CD4-positive, alpha-beta T cell treated with Interleukin-15 for 4 hours (primary cell): ENCODE measurements around the gene SLC35G2.
"Not testable (repeated sequence)": the region's sequence is repeated elsewhere in the genome, so short reads cannot be mapped to it uniquely, and the experiment has no call there.

Experiments used
- DNase-seq: peaks from one replicate; pipeline ENCODE4 v3.0.0-alpha.2; 2020; ENCODE audit warnings: low spot score

The SLC35G2 gene

DNA sequence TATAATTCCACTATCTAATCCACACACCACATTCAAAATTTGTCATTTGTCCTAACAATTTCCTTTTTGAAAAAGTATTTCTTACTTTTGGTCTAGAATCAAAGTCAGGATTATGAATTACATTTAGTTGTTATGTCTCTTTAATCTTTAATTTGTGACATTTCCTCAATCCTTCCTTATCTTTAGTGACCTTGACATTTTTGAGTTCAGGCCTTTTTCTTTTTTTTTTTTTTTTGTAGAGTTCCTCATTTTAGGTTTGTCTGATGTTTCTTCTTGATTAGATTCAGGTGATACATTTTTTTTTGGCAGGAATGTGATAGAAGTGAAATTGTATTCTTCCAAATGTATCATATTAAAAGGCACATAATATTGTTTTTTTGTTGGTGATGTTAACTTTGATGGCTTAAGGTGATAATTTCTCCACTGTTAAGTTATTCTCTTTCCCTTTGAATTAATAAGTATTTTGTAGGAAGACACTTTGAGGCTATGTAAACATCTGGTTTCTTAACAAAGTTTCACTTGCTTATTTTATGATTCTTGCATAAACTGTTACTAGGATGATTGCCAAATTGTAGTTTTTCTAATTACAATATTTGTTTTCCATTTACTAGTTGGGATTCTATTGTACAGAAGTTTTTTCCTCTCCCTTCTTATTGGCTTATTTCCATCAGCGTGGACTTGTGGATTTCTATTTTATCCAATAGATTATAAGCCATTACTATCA lies 16.3 kb downstream of the SLC35G2 start:
- DNase-seq, result no peak

DNA sequence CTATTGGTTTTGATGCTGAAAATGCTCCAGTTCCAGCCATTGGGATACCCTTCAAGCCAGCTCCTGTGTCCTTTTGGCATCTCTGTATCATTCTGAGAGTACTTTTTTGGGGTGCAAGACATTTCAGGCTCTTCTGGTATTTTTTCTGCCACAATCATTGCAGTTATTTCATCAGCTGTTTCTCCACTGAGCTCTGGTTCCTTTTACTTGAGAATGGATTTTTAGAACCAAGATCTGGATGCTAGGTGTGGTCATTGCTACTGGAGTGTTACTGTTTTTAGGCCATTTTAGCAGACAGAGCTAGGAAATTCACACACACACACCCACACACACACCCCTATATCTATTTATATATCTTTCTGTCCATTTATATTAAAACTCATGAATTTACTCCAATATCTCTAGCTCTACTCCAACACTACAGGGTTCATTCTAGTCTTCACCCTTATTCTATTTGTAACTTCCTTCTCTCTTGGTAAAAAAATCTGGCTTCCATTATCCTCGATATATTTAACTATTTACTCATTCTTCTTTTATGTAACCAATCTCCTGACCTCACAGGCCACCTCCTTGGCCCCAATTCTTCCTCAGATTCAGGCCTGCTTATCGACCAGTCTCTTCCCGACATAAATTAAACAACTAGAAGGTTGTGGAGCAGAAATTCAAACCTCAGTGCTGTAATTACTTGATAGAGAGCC lies 17.0 kb downstream of the SLC35G2 start:
- DNase-seq, result no peak

DNA sequence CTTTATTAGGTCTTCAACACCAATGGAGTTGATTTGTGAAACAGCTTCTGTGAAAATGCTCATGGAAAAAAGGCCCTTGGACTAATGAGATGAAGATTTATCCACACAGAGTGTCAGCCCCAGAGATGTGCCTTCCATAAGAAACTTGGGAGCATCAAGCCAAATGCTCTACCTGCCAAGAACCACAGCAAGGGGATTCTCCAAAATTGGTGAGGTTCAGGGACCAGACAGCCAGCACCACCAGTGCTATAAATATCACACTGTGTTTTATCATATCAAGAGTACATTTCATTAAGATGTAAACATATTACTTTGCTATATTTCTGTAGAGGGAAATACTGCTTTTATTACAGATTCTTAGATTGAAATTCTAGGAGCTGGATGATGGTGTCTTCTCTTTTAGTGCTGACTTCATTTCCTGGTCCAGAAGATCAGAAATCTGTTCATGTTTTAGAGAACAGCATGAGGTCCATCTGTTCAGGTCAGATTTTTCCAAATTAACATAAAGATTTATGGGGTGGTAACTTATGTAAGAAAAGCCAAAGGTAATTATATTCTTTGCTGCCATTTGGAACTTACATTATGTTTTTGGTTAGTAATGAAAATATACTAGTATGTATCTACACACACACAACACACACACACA lies 17.7 kb downstream of the SLC35G2 start:
- no peak for DNase-seq

DNA sequence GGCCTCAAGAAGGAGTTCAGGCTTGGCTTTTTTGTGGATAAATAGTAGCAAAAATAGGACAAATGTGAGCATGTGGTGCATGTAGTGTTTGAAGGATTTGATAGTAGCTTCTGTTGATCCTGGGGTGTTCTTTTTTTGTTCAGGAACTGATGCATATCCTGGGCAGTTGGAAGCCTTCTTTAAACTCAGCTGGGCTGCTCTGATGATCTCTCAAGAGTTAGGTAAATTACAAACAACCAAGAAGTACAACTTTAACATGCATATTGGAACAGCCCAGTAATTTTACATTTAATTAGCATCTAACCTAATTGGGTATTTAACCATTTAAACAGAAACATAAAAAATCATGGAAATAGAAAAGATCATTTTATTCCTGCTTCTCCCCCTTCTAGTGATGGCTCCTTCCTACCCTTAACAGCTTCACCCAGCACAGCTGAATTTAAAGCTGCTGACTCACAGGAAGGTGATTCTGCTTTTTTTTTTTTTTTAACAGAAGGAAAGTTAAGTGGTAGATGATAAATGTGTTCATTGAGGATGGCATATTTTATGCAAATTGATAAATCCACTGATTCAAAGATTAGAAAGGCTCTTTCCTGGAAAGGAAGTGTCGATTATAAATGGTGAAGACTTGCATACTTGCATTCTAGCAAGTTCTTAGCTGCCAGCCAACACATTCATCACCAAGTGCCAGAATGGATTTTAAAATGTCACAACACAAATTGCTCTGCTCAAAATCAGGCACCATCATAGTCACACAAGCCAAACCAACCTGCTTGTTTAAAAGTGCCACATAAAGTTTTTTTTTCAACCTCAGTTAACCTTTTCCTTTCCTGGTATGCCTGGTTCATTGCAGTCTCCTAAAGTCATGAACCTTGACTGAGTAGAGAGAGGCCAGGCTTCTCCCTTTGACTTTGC lies 20.0 kb downstream of the SLC35G2 start:
- peak; percentile 2 for DNase-seq

DNA sequence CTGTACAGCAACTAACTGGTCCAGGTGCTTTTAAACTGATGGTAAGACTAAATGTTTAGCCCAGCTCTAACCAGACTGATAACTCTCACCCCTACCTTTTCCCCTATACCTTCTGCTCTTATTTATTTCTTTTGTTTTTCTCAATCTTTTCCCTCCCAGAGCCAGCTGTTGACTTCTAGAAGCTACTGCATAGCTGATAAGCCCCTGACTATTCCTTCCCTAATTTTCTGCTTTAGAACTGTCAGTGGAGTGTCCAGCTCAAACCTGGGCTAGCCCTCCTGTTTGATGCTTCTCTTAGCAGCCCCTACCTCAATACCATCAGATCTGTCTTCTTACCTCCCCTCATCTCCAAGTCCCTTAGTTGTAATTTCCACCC lies 20.6 kb downstream of the SLC35G2 start:
- DNase-seq, result no peak

DNA sequence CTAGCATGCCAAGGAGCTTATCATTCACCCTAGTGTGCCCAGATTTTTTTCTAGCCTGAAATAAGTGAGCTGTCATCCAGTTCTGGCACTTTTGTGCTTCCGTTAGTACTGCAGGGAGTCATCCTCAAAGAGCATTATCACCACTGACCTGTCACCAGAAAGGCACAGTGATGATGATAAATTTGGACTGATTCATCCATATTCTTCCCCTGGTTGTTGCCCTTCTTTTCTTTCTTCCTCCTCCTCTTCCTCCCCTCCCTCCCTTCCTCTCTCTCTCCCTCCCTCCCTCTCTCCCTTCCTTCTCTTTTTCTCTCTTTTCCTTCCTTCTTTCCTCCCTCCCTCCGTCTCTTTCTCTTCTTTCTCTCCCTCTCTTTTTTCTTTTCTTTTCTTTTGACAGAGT lies 21.3 kb downstream of the SLC35G2 start:
- DNase-seq, result no peak

DNA sequence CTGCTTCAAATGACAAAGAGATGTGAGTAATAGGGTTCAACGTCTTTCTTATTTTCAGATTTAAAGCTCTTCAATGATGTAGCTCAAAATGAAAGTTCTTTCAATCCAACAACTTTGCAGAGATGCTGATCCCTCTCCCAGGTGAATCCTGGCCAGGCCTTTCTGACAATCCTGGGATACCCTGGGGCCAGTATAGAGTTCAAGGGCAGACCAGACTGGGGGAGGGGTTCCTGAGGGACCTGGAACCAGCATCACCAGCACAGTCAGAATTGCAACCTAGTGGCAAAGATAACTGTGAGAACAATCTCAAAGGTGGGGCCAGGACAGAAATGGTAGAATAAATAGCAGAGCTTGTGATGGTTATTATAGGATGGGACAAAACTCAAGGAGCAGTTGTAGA lies 23.4 kb downstream of the SLC35G2 start:
- no peak for DNase-seq

DNA sequence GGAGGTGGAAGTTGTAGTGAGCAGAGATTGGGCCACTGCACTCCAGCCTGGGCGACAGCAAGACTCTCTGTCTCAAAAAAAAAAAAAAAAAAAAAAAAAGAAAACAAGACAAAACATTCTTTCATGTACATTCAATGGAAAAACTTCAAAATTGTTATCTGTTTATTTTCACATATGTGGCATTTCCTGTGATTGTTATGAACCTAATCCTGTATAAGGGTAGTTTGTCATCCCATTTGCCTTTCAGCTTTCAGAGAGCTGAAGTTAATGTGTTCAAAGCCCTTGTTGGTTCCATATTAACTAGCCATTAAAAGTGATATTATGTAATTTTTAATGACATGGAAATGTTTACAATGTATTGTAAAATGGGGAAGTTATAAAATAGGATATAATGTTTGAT lies 25.8 kb downstream of the SLC35G2 start:
- no peak for DNase-seq

DNA sequence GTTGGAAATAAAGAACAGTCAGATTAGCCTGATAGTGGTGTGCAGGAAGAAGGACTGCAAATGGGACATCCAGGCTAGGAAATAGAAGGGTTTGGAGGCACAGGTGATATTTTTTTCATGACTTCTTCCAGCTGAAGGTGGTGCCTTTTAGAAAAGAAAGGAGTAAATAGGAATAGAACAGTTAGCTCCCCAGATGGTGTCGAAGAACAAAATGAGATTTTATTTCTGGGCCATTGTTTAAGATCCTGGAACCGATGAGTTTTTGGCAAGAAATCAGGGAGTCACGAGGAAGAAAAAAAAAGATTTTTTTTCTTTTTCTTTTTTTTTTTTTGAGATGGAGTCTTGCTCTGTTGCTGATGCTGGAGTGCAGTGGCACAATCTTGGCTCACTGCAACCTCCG lies 33.3 kb downstream of the SLC35G2 start:
- DNase-seq, result no peak

DNA sequence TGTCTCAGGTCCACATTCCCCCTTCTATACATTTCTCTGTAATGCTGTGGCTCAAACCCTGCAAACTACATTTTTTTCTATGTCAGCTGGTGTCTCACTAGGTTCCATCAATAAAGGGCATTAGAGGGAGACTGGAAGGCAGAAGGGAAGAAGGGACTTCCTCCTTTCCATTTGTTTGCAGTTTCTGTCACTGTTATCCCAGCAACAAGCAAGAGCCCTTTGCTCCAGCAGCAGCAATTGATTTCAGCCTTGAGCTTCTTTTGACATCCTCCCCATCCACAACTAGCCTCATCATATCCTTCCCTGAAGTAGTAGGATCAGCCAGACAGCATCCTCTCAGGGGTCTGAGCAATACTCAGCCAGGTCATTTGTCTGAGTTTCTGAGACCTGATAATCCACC lies 37.7 kb downstream of the SLC35G2 start:
- DNase-seq, result no peak

DNA sequence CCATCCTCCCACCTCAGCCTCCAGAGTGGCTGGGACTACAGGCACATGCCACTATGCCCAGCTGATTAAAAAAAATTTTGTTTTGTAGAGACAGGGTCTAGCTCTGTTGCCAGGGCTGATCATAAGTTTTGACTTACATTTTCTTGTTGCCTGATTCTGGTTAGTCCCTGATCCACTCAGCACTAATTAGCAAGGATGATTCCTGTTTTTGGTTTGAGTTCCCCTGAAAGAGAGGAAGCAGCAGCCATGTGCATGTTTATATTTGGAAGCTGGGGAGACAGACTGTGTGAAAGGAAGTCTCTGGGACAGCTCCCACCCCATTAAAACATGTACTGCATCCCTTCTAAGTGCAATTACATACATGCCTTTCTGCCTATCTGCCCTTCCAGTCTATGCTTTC lies 39.5 kb downstream of the SLC35G2 start:
- DNase-seq, result no peak

DNA sequence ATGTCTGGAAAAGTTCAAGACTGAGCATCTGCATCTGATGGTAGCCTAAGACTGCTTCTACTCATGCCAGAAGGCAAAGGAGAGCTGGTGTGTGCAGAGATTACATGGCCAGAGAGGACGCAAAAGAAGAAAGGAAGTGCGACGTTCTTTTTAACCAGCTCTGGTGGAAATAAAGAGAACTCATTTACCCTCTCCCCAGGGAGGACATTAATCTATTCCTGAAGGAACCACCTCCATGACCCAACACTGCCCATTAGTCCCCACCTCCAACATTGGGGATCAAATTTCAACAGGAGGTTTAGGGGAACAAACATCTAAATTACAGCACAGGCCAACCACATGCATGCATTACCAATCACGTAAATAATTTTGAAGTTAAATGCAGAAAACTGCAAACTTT lies 41.6 kb downstream of the SLC35G2 start:
- DNase-seq, result no peak

DNA sequence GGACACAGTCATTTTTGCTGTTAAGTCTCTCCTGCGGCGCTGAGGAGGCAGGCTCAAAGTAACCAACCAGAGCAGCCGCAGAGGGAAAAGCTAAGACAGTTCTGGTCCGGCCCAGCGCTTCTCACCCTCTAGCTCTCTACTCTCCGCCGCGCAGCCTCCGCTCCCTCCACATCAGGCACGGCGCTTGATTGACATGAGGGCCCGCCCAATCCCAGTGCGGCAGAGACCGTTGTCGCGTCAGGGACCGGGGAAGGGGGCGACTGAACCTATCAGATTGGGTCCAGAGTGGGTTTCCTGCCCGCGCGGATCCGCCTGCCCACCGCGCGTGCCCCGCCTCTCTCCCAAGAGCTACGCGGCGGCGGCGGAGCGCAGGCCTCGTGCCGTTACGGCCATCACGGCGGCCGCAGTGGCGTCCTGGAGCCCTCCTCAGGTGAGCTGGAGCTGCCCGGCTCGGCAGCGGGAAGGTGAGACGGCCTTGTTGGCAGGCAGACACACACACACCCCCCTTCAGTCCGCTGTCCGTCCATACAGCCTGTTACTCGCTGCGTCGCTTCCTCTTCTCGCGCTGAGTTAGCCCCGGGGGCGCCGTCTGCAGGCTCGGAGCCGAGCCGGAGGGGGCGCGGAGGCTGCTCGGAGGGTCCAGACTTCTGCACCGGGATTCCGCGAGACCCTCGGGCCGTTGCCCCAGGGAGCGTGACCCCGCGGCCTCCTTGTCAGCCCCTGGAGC lies 43.1 kb downstream of the SLC35G2 start, which contains the start of gene NCK1:
Gene NCK1, plus strand, starts transcription at position 319 of the 727 bp plus-strand sequence. CDS start 65,794 bp downstream, outside the sequence.
- DNase-seq, result peak; percentile 99

DNA sequence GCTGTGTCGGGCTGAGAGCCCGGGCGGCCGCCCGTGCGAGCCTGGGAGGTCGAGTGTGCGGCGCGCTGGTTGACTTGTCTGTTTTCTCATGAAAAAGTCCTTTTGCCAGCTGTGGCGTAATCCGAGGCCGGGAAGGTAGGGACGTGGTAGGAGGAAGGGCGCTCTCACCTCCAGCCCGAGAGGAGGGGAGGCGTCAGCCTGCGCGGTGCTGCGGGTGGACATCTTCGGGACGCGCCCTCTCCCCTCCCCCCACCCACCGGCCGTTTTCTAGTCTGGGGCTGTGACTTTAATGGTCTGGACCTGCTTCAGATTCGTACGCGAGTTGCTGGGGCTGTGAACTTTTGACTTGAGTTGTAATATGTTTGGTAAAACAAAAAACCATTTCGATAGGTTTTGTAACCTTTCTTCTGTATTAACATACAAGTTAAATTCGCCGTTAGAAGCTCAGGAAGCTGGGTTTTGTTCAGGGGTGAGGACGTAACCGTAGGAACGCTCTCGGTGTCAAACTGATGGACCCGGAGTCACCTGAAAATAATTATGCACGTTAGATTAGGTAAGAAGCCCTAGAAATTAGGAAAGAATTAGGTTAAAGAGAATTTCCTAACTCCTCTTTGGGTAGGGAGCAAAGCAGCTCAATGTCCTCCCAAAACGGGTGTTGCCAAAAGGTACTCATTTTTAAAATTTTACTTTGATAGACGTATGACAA lies 43.8 kb downstream of the SLC35G2 start:
- peak; percentile 25 for DNase-seq

DNA sequence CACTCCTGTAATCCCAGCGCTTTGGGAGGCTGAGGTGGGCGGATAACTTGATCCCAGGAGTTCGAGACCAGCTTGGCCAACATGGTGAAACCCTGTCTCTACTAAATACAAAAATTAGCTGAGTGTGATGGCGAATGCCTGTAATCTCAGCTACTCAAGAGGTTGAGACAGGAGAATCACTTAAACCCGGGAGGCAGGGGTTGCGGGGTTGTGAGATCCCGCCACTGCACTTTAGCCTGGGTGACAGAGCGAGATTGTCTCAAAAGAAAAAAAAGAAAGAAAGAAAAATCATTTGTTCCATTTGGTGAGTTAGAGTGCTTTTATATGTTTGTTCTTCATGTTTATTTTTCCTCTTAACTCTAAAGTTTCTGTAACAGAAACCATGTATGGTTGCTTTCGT lies 50.4 kb downstream of the SLC35G2 start:
- DNase-seq, result no peak

DNA sequence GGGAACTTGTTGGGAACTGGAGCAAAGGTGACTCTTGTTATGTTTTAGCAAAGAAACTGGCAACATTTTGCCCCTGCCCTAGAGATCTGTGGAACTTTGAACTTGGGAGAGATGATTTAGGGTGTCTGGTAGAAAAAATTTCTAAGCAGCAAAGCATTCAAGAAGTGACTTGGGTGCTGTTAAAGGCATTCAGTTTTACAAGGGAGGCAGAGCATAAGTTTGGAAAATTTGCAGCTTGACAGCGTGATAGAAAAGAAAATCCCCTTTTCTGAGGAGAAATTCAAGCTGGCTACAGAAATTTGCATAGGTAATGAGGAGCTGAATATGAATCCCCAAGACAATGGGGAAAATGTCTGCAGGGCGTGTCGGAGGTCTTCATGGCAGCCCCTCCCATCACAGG lies 53.3 kb downstream of the SLC35G2 start:
- DNase-seq, result not testable (repeated sequence)

DNA sequence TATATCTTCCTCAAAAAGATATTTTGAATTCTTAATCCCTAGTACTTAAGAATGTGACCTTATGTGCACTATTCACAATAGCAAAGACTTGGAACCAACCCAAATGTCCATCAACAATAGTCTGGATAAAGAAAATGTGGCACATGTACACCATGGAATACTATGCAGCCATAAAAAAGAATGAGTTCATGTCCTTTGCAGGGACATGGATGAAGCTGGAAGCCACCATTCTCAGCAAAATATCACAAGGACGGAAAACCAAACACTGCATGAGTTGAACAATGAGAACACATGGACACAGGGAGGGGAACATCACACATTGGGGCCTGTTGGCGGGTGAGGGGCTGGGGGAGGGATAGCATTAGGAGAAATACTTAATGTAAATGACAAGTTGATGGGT lies 60.6 kb downstream of the SLC35G2 start:
- DNase-seq, result not testable (repeated sequence)

DNA sequence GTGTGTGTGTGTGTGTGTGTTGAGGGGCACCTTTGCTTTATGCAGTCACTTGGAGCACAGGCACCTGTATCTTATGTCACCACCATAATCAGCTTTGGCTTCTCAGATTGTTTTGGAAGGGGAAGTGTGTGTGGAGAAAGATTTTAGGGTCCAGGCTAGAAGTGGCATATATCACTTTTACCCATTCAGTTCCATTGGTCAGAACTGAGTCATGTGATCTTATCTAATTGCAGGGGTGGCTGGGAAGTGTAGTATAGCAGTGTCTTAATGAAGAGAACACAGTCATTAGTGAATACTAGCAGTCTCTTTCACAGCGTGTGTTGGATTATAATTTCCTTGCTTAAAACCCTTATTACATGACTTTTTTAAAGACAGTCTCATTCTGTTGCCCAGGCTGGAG lies 63.6 kb downstream of the SLC35G2 start:
- peak; percentile 34 for DNase-seq

DNA sequence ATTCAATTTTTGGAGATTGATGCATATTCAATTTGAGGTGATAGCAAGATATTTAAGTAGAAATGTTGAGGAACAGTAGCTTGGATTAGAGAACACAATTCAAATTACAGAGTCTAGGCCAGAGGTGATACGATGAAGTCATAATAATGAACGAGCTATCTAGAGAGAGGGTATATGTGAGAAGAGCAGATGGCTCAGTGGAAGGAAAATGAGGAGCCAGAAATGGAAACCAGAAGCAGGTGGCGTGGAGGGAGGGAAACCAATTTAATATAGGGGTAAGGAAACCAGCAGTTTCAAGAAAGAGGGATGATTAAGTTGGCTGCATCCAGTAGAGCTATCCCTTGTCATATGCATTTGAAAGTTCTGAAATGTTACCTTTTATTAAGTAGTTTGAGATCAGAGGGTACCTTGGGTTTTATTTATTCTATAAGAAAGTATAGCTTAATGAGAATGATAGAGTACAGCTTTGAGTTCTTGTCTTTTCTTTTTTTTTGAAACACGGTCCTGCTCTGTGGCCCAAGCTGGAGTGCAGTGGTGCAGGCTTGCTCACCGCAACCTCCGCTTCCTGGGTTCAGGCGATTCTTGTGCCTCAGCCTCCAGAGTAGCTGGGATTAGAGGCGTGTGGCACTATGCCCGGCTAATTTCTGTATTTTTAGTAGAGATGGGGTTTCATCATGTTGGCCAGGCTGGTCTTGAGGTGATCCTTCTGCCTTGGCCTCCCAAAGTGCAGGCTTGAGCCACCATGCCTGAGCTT lies 65.2 kb downstream of the SLC35G2 start:
- DNase-seq, result no peak
